NB4 (cell line): ENCODE data around the gene PEAK1.

Source experiments
- CTCF ChIP-seq: IDR thresholded peaks from one replicate; pipeline ENCODE4 v1.5.1; 2012; ENCODE audit warnings: low read depth, low read length
- POLR2A ChIP-seq: IDR thresholded peaks from 2 replicates; pipeline ENCODE4 v1.6.1; 2011; ENCODE audit warnings: mild to moderate bottlenecking; ENCODE audit not compliant: insufficient read length; ENCODE audit errors: extremely low read depth

DNA sequence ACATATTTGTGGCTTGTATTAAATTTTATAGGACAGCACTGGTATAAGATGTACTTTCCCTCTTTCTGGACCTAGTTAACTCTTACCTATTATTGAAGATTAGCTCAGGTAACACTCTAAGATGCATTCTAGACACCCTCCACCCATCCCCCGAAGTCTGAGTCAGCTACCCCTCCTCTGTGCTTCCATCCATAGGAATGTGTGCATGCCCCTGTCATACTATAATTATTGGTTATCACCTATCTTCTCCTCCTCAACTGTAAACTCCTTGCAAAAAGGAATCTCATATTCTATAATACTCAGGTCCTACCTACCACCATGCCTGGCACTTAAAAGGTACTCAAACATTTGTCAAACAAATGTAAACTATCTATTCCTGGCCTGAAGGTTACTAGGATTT, 3.0 kb downstream of the PEAK1 start:
- no peak for TF ChIP-seq CTCF
- no peak for TF ChIP-seq POLR2A
